Occipital lobe (tissue), 2 donors: Measurements from ENCODE around the gene CAPN1. TPM values are rescaled to one million over a fixed set of nuclear protein-coding genes. Genes with fewer than 3 reads are reported as not detected.
"Not testable (repeated sequence)": the region's sequence is repeated elsewhere in the genome, so short reads cannot be mapped to it uniquely, and the experiment has no call there.

Source experiments
- DNase-seq: peaks from one replicate; lab custom pipeline; 2025; lab: John Stamatoyannopoulos, UW
- total RNA-seq: library from RNA; depleted of rRNA; stranded (reverse); fragments of >200 nt; gene quantifications from one replicate; pipeline ENCODE4 v1.2.3, GENCODE V29; 2014

Gene CAPN1
- total RNA-seq, 1 donor from 2014 or later = 56.5 TPM

DNA sequence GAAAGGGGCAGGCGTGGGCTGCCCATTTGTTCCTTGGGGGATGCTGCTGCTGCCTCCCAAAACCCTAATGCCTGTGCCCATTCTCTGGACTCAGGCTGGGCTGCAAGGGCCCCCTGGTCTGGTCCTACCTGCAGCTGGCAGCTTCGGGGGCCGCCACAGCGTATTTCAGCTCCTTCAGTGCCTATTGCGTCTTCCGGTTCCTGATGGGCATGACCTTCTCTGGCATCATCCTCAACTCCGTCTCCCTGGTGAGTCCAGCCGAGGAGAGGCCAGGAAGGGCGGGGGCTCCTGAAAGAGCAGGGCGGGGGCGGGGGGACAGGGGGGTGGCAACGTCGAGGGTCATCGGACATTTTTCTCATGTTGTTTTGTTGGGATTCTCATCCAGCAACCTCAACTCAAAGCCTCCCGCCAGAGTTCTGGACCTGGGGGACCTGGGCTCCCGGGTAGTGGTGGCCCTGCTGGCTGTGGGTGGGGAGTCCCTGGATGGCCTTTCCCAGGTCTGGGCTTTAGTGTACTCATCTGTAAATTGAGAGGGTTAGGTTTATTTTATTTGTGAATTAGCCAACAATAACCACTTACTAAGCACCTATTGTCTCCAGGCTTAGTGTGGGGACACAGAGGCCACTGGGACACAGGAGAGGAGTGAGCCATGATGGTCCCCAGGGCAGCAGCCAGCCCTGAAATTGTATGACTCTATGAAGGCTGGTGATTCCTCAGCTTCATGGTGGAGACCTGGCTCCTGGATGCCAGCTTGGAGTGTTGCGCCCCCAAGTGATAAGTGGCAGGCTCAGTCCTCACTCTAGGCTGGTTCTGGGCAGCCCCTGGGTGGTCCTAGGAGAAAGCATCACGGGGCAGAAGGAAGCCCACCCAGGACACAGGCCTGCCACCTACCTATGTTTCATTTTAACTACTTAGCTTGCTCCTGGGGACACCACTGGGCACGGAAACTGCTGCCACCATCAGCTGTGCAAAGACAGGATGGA lies 36.0 kb downstream of the CAPN1 start:
- DNase-seq = no peak

DNA sequence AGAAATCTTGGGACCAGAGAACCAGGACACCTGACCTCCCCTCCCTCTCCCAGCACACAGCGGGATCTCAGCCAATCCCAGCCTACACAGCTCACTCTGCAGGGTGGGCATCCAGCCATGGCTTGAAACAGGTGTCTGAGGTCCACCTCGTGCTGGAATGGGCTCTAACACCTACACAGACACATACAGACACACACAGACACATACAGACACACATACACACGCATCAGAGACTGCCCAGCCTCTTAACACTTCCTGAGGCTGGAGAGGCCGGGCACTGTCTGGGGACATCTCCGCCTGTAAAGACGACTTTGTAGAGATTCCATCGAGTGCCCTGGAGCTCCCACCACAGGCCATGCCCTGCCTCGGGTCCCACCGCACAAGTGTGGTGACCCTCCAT lies 36.7 kb downstream of the CAPN1 start:
- DNase-seq = no peak

DNA sequence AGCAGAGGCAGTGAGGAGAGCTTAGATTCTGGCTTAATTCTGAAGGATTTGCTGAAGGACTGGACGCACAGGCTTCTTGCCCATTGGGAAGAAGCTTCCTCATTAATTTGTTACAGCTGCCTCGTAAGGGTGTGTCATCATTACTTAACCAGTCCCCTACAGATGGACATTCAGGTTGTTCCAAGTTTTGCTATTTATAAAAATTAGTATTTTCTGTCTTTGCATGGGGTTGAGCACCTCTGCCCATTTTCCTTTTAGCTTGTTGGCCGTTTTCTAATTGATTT lies 38.1 kb downstream of the CAPN1 start:
- DNase-seq = no peak

DNA sequence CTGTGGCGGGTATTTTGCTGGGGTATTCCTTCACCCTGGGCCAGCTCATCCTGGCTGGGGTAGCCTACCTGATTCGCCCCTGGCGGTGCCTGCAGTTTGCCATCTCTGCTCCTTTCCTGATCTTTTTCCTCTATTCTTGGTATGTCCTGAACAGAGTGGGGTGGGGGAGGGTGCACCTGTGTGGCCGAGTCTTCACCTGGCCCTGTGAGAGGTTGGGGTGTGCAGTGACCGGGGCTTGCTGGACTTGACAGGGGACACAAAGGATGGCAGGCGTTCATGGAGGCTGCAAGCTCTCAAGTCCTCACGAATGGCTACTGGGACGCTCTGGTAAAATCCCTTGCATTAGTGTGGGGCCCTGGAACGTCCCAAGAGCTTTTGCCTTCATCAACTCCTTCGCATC lies 39.3 kb downstream of the CAPN1 start:
- no peak for DNase-seq

DNA sequence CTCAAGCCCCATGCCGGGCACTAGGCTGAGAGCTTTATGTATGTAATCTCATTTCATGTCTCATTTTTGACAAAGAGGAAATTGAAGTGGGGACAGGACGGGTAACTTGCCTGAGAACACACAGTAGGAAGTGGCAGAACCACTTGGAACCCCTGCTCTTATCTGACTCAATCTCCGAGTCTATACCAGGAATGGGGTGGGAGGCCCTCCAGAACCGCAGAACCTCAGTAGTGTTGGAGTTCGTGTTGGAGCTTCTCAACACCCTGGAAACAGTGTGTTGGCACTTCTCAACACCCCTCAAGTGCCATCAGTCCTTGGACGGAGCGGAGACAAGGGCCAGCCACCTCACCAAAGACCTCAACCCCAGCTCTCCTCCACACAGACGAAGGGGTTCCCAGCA lies 41.3 kb downstream of the CAPN1 start:
- no peak for DNase-seq

DNA sequence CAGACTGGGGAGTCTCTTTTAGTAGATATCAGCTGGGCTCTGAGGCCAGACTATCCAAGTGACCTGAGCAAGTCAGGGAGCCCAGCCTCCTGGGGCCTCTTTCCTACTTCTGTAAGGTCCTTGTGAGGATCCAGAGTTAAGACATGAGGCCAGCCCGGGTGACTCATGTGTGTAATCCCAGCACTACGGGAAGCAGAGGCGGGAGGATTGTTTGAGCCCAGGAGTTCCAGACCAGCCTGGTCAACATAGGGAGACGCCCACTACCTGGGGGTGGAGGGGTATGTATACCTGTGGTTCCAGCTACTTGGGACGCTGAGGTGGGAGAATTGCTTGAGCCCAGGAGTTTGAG lies 43.2 kb downstream of the CAPN1 start:
- no peak for DNase-seq

DNA sequence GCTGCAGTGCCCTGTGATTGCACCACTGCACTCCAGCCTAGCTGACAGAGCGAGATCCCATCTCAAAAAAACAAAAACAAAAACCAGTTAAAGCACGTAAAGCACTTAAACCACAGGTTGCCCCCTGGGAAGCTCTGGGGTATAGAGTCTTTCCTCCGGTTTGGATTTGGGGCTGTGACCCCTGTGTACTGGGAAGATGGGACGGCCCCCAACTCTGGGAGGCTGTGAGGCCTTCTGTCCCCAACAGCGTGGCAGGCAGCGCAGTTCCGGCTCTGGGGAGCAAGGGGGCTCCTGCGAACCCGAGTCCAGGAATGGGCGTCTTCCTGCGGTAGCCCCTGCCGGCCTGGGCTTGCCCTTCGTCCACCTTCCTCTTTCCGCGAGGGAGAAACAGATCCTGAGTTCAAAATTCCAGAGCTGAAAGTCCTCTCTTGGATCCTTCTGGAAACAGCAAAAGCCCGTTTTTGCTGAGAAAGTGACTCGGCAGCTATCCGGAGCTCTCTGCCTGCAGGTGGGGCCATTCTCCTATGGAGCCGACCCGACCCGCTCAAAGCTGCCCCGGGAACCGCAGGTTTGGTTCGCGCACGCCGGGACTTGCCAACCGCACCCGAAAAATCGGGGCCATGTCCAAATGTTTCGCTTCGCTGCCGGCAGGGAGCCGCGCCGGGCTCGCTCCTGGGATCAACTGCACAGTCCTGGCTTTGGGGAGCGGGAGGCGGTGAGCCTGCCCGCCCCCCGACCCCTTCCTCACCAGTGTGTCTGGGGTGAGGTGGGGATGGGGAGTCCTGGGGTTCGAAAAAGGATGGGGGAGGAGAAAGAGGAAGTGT lies 43.8 kb downstream of the CAPN1 start:
- peak; percentile 35 for DNase-seq

DNA sequence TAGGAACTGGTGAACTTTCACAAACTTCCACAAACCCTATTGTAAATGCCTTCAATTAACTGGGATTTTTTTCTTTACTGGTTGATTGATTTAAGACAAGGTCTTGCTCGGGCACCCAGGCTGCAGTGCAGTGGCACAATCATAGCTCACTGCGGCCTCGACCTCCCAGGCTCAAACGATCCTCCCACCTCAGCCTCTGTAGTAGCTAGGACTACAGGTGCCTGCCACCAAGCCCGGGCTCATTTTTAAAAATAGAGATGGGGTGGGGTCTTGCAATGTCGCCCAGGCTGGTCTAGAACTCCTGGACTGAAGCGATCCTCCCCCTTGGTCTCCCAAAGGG lies 44.3 kb downstream of the CAPN1 start:
- DNase-seq = no peak

DNA sequence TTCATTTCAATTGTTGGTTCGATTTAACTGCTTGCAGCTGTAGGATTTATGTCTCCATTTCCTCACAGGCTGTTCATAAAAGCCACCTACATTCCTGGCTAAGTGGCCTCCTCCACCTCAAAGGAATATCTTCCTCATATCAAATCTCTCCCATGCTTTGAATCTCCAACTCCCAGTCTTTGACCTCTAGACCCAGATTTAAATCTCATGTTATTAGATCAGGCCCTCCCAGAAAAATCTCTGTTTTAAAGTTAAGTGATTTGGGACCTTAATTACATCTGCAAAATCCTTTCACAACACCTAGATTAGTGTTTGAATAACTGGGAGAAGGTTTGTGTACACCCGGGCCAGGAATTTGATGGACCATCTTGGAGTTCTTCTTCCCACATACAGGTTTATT lies 46.2 kb downstream of the CAPN1 start:
- no peak for DNase-seq

DNA sequence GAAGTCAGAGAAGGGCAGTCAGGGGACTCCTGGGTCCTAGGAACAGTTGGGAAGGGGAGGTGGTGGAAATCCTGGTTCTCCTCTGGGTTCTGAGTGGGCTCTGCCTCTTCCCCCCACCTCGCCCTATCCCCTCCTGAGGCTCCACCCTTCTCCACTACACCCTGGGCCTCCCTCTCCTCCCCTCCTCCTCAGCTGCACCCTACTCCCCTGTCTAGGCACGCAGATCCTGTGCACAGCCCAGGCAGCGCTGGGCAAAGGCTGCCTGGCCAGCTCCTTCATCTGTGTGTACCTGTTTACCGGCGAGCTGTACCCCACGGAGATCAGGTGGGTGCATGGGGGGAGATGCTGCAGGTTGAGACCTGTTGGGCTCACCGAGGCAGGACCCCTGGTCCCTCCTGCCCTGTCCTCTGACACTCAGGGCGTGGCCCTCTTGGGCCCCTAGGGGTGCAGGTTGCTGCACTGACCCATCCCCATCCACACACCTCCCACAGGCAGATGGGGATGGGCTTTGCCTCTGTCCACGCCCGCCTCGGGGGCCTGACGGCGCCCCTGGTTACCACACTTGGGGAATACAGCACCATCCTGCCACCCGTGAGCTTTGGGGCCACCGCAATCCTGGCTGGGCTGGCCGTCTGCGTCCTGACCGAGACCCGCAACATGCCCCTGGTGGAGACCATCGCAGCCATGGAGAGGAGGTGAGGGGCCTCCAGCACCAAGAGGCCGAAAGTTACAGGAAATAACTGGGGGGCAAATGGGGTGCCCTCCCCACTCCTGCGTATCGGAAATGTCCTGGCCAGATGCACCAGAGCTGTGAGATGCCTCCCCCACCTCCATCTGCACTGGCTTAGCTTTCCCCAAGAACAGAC lies 54.7 kb downstream of the CAPN1 start:
- no peak for DNase-seq

DNA sequence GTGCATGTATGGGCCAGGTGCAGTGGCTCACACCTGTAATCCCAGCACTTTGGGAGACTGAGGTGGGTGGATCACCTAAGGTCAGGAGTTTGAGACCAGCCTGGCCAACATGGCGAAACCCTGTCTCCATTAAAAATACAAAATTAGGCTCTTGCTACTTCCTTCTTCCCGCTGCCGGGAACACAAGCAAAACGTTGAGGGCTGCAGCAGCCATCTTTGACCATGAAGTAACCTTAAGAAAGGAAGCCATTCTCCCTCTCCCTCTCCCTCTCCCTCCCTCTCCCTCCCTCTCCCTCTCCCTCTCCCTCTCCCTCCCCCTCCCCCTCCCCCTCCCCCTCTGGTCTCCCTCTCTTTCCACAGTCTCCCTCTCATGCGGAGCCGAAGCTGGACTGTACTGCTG lies 56.6 kb downstream of the CAPN1 start:
- not testable (repeated sequence) for DNase-seq

DNA sequence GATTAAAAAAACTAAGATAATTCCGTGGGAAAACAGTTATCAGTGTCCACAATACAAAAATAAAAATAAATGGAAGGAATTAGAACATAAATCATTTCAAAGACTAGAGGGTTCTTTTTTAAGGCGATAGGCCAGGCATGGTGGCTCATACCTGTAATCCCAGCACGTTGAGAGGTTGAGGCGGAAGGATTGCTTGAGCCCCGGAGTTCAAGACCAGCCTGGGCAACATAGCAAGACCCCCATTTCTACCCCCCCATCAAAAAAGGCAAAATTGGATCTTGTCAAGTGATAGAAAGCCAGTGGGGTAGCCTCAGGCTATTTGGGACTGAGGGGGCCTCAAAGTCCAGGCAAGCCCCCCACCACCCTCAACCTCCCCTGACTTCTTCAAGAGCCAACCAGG lies 59.4 kb downstream of the CAPN1 start:
- DNase-seq = no peak

DNA sequence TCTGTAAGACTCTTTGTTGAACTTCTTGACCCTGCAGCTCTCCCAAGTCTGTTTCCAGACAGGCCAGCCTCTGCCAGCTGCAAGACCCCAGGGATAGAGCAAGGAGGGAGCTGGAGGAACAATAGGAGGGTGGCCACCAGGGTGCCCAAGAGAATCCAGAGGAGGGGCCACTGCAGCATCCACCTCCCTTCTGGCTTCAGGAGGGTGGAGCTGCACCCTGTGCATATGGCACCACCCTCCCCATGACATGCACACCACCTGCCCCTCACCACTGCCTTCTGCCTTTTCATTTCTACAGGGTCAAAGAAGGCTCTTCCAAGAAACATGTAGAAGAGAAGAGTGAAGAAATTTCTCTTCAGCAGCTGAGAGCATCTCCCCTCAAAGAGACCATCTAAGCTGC lies 60.0 kb downstream of the CAPN1 start:
- no peak for DNase-seq

DNA sequence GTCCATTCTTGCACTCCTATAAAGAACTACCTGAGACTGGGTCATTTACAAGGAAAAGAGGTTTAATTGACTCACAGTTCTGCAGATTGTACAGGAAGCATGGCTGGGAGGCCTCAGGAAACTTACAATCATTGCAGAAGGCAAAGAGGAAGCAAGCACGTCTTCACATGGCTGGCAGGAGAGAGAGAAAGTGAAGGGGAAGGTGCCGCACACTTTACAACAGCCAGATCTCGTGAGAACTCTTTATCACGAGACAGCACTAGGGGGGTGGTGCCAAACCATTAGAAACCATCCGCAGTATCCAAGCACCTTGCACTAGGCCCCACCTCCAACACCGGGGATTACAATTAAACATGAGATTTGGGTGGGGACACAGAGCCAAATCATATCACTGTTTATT lies 60.7 kb downstream of the CAPN1 start:
- no peak for DNase-seq

DNA sequence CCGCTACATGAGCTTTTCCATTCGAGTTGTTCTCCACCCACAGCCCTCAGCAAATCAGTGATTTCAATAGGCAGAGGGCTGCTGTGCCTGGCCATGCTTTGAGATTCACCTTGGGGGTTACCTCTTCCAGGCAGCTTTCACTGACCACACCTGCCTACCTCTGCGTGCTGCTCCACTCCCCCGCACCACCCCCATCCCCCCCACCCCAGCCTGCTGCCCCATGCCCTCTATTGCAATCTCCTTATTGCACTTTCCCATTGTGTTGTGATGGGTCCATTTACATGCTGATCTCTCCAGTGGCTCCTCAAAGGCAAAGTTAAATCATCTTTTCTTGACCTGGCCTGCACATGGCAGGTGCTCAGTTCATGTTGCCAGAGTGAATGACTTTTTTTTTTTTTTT lies 62.1 kb downstream of the CAPN1 start:
- DNase-seq = no peak

DNA sequence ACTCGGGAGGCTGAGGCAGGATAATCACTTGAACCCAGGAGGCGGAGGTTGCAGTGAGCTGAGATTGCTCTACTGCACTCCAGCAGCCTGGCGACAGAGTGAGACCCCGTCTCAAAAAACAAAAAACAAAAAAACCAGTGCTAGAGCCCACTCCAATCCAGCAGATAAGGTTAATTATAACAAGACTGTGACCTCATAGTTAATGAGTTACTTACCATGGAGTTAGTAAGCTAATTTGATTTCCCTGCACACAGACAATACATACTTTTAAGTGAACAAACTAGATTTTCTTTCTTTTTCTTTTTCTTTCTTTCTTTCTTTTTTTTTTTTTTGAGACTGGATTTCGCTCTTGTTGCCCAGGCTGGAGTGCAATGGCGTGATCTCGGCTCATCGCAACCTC lies 63.3 kb downstream of the CAPN1 start:
- not testable (repeated sequence) for DNase-seq

DNA sequence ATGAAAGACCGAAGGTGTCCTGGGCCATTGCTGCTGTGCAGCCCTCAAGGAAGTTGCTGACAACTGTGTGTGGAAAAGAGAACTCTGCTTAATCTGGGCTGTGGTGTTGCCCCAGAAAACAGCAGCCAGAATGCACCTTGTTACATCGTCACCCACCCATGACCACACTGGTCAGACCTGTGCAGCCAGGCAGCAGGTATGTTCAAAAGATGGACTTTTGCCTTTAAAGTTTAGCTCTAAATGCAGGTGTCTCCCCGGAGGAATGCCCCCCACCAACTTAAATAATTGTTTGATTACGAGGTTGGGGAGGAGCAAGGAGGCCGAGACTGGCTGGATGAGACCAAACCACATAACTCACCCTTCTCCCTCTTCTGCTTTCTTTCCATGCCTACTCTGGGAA lies 64.8 kb downstream of the CAPN1 start:
- no peak for DNase-seq

DNA sequence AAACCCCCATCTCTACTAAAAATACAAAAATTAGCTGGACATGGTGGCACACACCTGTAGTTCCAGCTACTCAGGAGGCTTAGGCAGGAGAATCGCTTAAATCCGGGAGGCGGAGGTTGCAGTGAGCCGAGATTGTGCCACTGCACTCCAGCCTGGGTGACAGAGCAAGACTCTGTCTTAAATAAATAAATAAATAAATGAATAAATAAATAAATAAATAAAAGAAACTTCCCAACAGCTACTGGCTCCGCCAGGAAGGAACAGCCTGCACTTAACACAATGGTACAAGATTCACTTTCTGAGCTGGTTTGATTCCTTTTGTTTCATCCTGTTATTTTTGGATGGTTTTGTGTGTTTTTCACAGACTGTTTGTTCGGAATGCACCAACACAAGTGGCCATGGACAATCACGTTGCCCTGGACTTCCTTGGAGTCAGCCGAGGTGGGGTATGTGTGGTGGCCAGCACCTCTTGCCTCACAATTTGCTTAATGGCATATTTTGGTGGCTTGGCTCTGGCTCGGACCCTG lies 66.5 kb downstream of the CAPN1 start:
- DNase-seq = not testable (repeated sequence)

DNA sequence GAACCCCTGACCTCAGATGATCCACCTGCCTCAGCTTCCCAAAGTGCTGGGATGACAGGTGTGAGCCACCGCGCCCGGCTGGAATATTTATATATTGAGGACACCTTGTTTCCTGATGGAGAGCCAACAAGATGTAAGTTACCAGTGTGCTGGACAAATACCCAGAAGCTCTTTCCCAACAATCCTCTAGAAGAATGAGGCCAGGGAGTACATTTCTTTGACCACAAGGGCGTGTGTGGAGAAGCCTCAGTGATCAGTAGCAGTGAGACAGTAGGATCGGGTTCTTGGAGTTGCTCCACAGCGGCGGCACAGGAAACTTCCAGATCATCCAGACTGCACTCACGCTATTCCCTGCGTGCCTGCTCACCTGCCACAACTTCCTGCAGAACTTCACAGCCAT lies 69.7 kb downstream of the CAPN1 start:
- DNase-seq = no peak

DNA sequence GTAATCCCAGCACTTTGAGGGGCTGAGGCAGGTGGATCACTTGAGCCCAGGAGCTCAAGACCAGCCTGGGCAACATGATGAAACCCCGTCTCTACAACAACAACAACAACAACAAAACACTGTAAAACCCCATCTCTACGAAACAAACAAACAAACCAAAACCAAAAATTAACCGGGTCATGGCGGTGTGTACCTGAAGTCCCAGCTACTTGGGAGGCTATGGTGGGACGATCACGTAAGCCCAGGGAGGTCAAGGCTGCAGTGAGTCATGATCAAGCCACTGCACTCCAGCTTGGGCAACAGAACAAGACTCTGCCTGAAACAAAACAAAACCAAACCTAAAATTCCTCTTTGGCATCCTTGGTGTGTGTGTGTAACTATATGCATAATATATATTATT lies 73.0 kb downstream of the CAPN1 start:
- no peak for DNase-seq

DNA sequence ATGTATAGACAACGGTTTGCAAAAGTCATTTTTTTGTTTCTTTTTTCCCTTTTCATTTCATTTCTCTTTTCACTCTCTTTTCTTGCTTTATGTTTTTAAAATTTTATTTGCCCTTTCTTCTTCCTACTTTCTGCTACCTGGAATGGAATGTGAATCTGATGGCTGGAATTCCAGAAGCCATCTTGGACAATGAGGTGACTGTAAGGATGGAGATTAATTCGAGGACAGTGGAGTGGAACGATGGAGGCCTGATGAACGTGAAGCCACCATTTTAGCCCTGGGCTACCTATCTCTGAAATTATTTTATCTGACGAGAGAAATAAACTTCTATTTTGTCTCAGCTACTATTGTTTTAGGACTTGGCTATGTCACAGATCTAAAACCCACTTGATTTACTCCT lies 77.3 kb downstream of the CAPN1 start:
- DNase-seq = no peak

DNA sequence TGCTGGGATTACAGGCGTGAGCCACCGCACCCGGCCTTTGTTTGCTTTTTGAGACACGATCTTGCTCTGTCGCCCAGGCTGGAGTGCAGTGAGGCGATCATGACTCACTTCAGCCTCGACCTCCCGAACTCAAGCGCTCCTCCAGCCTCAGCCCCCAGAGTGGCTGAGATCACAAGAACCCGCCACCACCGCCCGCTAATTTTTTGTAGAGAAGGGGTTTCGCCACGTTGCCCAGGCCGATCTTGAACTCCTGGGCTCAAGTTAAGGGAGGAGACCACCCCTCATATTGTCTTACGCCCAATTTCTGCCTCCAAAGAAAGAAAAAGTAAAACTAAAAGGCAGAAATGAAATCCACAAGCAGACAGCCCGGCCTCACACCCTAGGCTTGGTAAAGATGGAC lies 78.6 kb downstream of the CAPN1 start:
- DNase-seq = no peak
